Upper lobe of left lung (tissue), 4 donors: ENCODE measurements around the gene NREP.

Source experiments
- CTCF ChIP-seq, 6 experiments: fragments of 450-650 bp in 4 of 6; fragments of 200-600 bp in 2 of 6; sonication (generic) in 2 of 6; IDR thresholded peaks; one replicate each; pipeline ENCODE4 v1.5.1; 2016 to 2019; ENCODE audit warnings: antibody characterized with exemption in 6 of 6
- POLR2A ChIP-seq, 4 donors: fragments of 450-650 bp; IDR thresholded peaks; one replicate each; pipeline ENCODE4 v1.5.1; 2016 to 2017; ENCODE audit warnings: antibody characterized with exemption in 4 of 4, mild to moderate bottlenecking in 2 of 4

- TF ChIP-seq CTCF (IDR thresholded peaks at IDR 0.05) (no peak), POLR2A (IDR thresholded peaks at IDR 0.05) (no peak)
These were observed 37.2 kb downstream of the NREP start for GRCh38 chr5:111719773-111720172.
